HCT116 (cell line): Measurements from ENCODE around the gene MCRIP2. TPM values are rescaled to one million over a fixed set of nuclear protein-coding genes. Genes with fewer than 3 reads are reported as not detected.

Experiments used
- ATAC-seq: fragments of 200-7000 bp; cut with Tn5 transposase; 2 replicates; pipeline ENCODE4 v1.9.1; 2020; ENCODE audit warnings: mild to moderate bottlenecking, moderate library complexity
- BruUV-seq: library from RNA; stranded (reverse); fragments of 400-500 nt; replicated peaks from 2 replicates; lab custom pipeline; 2021; lab: Mats Ljungman, UMichigan
- CTCF ChIA-PET: fragments of 300-600 bp; sonication (Branson Sonifier 250); formaldehyde crosslinking; loops from one replicate; lab custom pipeline; 2021; ENCODE audit warnings: antibody characterized with exemption; lab: Charles Lee
- POLR2A ChIA-PET: fragments of 300-600, 350-600 bp; sonication (Branson Sonifier 250); formaldehyde crosslinking; loops from one replicate; lab custom pipeline; 2021; ENCODE audit warnings: antibody characterized with exemption; lab: Charles Lee
- RAD21 ChIA-PET, 2 experiments: fragments of 300-600 bp; sonication (Branson Sonifier 250); formaldehyde crosslinking; loops; one replicate each; lab custom pipeline; 2023; ENCODE audit warnings: low total read pairs in 2 of 2; ENCODE audit not compliant: uncharacterized antibody in 2 of 2, unreplicated experiment in 2 of 2, low non-redundant PET in 1 of 2; lab: Charles Lee
- DNase-seq: peaks from one replicate; pipeline ENCODE4 v3.0.0-alpha.2; 2010; ENCODE audit warnings: low read depth, low spot score
- H2AFZ ChIP-seq: fragments of 200-600 bp; shearing (Covaris generic), sonication (generic); 2 replicates; pipeline ENCODE4 v1.6.1; 2017; ENCODE audit warnings: low read depth, mixed run types, mixed read lengths, antibody characterized with exemption, low read length; ENCODE audit not compliant: poor library complexity, severe bottlenecking
- H3K27ac ChIP-seq: 2 replicates; pipeline ENCODE4 v1.5.1; 2012; ENCODE audit warnings: low read depth, low read length
- H3K27me3 ChIP-seq: fragments of 200-600 bp; sonication (generic); 2 replicates; pipeline ENCODE4 v1.6.1; 2016; ENCODE audit warnings: mixed run types, low read length, mixed read lengths; ENCODE audit not compliant: insufficient read depth
- H3K36me3 ChIP-seq, 2 experiments: fragments of 200-500 bp in 1 of 2; fragments of 200-600 bp in 1 of 2; sonication (Bioruptor generic) in 1 of 2; sonication (generic) in 1 of 2; 2 replicates each; pipeline versions ENCODE4 v1.5.1 to v1.6.1; 2014 to 2016; ENCODE audit warnings: low read length in 2 of 2, inconsistent platforms in 1 of 2, mixed read lengths in 1 of 2, mixed run types in 1 of 2; ENCODE audit not compliant: insufficient read depth in 2 of 2, control insufficient read depth in 1 of 2
- H3K4me1 ChIP-seq, 2 experiments: fragments of 200-600 bp in 1 of 2; sonication (generic) in 1 of 2; 2 replicates each; pipeline versions ENCODE4 v1.5.1 to v1.6.1; 2012 to 2017; ENCODE audit warnings: low read length in 2 of 2, inconsistent platforms in 1 of 2, mild to moderate bottlenecking in 1 of 2, mixed read lengths in 1 of 2, mixed run types in 1 of 2, moderate library complexity in 1 of 2; ENCODE audit not compliant: insufficient read depth in 2 of 2, control insufficient read depth in 1 of 2
- H3K4me2 ChIP-seq: fragments of 200-600 bp; sonication (generic); 2 replicates; pipeline ENCODE4 v1.6.1; 2017; ENCODE audit warnings: mixed run types, low read length, mixed read lengths
- H3K4me3 ChIP-seq, 2 experiments: fragments of 200-600 bp in 1 of 2; sonication (generic) in 1 of 2; replicated peaks in 1 of 2; 2 replicates each; pipeline ENCODE4 v1.5.1; 2011 to 2016; ENCODE audit warnings: low read length in 2 of 2, control low read depth in 1 of 2, low read depth in 1 of 2, mild to moderate bottlenecking in 1 of 2, mixed read lengths in 1 of 2, mixed run types in 1 of 2
- H3K79me2 ChIP-seq: fragments of 200-600 bp; sonication (generic); 2 replicates; pipeline ENCODE4 v1.6.1; 2017; ENCODE audit warnings: mild to moderate bottlenecking, mixed run types, low read length, moderate library complexity, mixed read lengths; ENCODE audit not compliant: insufficient read depth
- H3K9ac ChIP-seq: fragments of 200-600 bp; sonication (generic); 2 replicates; pipeline ENCODE4 v1.6.1; 2016; ENCODE audit warnings: low read length, mixed read lengths
- H3K9me2 ChIP-seq: fragments of 200-600 bp; sonication (generic), shearing (Covaris generic); 2 replicates; pipeline ENCODE4 v1.6.1; 2017; ENCODE audit warnings: mixed run types, mild to moderate bottlenecking, moderate library complexity; ENCODE audit not compliant: insufficient read depth
- H3K9me3 ChIP-seq, 2 experiments: fragments of 200-500 bp in 1 of 2; fragments of 200-600 bp in 1 of 2; sonication (Bioruptor generic) in 1 of 2; sonication (generic) in 1 of 2; 2 replicates each; pipeline ENCODE4 v1.6.1; 2014 to 2017; ENCODE audit warnings: low read length in 2 of 2, mixed read lengths in 2 of 2, inconsistent platforms in 1 of 2, low read depth in 1 of 2, mild to moderate bottlenecking in 1 of 2, mixed run types in 1 of 2, moderate library complexity in 1 of 2; ENCODE audit not compliant: control insufficient read depth in 1 of 2, insufficient read depth in 1 of 2
- H4K20me1 ChIP-seq: fragments of 200-600 bp; sonication (generic), shearing (Covaris generic); 2 replicates; pipeline ENCODE4 v1.6.1; 2017; ENCODE audit warnings: mixed run types, mild to moderate bottlenecking, moderate library complexity; ENCODE audit not compliant: insufficient read depth
- CBX3 ChIP-seq: IDR thresholded peaks from 2 replicates; pipeline ENCODE4 v1.6.1; 2012; ENCODE audit warnings: low read depth
- CEBPB ChIP-seq: IDR thresholded peaks from 2 replicates; pipeline ENCODE4 v1.6.1; 2012; ENCODE audit warnings: low read depth
- CTCF ChIP-seq, 3 experiments: fragments of 200-600 bp in 1 of 3; sonication (generic) in 1 of 3; IDR thresholded peaks in 2 of 3; conservative IDR thresholded peaks in 1 of 3; 2 replicates each; pipeline ENCODE4 v1.5.1; 2012 to 2017; ENCODE audit warnings: low read depth in 2 of 3, low read length in 2 of 3, antibody characterized with exemption in 1 of 3, borderline replicate concordance in 1 of 3, control low read depth in 1 of 3, mild to moderate bottlenecking in 1 of 3, mixed read lengths in 1 of 3, mixed run types in 1 of 3, moderate library complexity in 1 of 3; ENCODE audit not compliant: insufficient read depth in 1 of 3
- ELF1 ChIP-seq: IDR thresholded peaks from 2 replicates; pipeline ENCODE4 v1.6.1; 2012; ENCODE audit warnings: low read depth, borderline replicate concordance
- FOSL1 ChIP-seq: IDR thresholded peaks from 2 replicates; pipeline ENCODE4 v1.6.1; 2012; ENCODE audit warnings: low read depth
- JUND ChIP-seq: IDR thresholded peaks from 2 replicates; pipeline ENCODE4 v1.6.1; 2012
- POLR2AphosphoS5 ChIP-seq: IDR thresholded peaks from 2 replicates; pipeline ENCODE4 v1.6.1; 2011; ENCODE audit warnings: mild to moderate bottlenecking, low read depth, low read length, moderate library complexity
- REST ChIP-seq: IDR thresholded peaks from 2 replicates; pipeline ENCODE4 v1.6.1; 2012; ENCODE audit warnings: low read depth
- TCF7L2 ChIP-seq: IDR thresholded peaks from 2 replicates; pipeline ENCODE4 v1.7.0; 2011; ENCODE audit warnings: borderline replicate concordance, inconsistent platforms; ENCODE audit not compliant: insufficient read depth, insufficient read length; ENCODE audit errors: extremely low read depth
- YY1 ChIP-seq: IDR thresholded peaks from 2 replicates; pipeline ENCODE4 v1.6.1; 2011; ENCODE audit warnings: low read length, low read depth, moderate library complexity, mild to moderate bottlenecking; ENCODE audit not compliant: insufficient replicate concordance; ENCODE audit errors: extremely low read depth
- ZFX ChIP-seq: fragments of 450-650 bp; IDR thresholded peaks from 2 replicates; pipeline ENCODE4 v1.6.1; 2017
- intact Hi-C: fragments of 100-400 bp; cut with micrococcal nuclease; formaldehyde crosslinking; loops from 2 replicates; pipeline ENCODE4 v1.10.0; 2022
- total RNA-seq: library from RNA; stranded (reverse); gene quantifications from one replicate; pipeline ENCODE4 v1.2.1, GENCODE V29; 2021; ENCODE audit not compliant: unreplicated experiment

Gene MCRIP2
- total RNA-seq, 1 experiment from 2014 or later: 34.9 TPM

- no peak for TF ChIP-seq JUND
- TF ChIP-seq POLR2AphosphoS5: no peak
- TF ChIP-seq FOSL1: no peak
- no peak for TF ChIP-seq CTCF (IDR thresholded peaks at IDR 0.05 in 2 of 3, conservative IDR thresholded peaks at IDR 0.05 in 1 of 3; ENCODE audit: borderline replicate concordance in 1 of 3, insufficient read depth in 1 of 3, low read depth in 2 of 3, low read length in 2 of 3)
- no peak for TF ChIP-seq REST
- no peak for TF ChIP-seq ZFX
- no peak for TF ChIP-seq CEBPB
- no peak for TF ChIP-seq TCF7L2
- no peak for TF ChIP-seq CBX3
- TF ChIP-seq ELF1: no peak
- no peak for TF ChIP-seq YY1
- ChIA-PET POLR2A (no interaction called here), CTCF (no interaction called here), RAD21 (no interaction called here)
- H3K27me3 ChIP-seq: no peaks in the 10 kb centered on the region
- no peaks in the 10 kb centered on the region for H3K4me1 ChIP-seq
- no peak overlapping the region for H3K4me3 ChIP-seq
- no TSS peak for BruUV-seq
- no peak overlapping the region for H3K27ac ChIP-seq
- no peak overlapping the region for H3K4me2 ChIP-seq
- no peaks in the 10 kb centered on the region for H3K36me3 ChIP-seq
- H2AFZ ChIP-seq: no peak overlapping the region
- no peaks in the 10 kb centered on the region for H4K20me1 ChIP-seq
- DNase-seq (no peak), ATAC-seq (no peak)
- H3K9me2 ChIP-seq: no peaks in the 10 kb centered on the region
- intact Hi-C loops: no loop called here
- H3K9me3 ChIP-seq: no peaks in the 10 kb centered on the region
- no peak overlapping the region for H3K9ac ChIP-seq
- H3K79me2 ChIP-seq: peaks cover 4% of the 10 kb centered on the region; the same call in 1 of the 2 replicates
Measured at GRCh38 chr16:609984-610383, 31.6 kb upstream of the MCRIP2 start.
